PFSK-1 (cell line): ENCODE results near the gene DUSP16.

ENCODE experiments used
- POLR2AphosphoS5 ChIP-seq: IDR thresholded peaks from 2 replicates; pipeline ENCODE4 v1.6.1; 2012; ENCODE audit warnings: low read depth, mild to moderate bottlenecking, control low read depth, low read length, moderate library complexity
- SIN3A ChIP-seq: IDR thresholded peaks from 2 replicates; pipeline ENCODE4 v1.6.1; 2012; ENCODE audit warnings: mild to moderate bottlenecking, low read length, moderate library complexity, borderline replicate concordance; ENCODE audit not compliant: insufficient read depth
- TAF1 ChIP-seq: IDR thresholded peaks from 2 replicates; pipeline ENCODE4 v1.6.1; 2012; ENCODE audit warnings: low read length, control low read depth, borderline replicate concordance; ENCODE audit not compliant: insufficient read depth
- TF ChIP-seq, protein P1 (sequence below), 2 experiments: IDR thresholded peaks; 2 replicates each; pipeline versions ENCODE4 v1.6.1 to v1.8.0; 2011 to 2012; ENCODE audit warnings: low read depth in 2 of 2, low read length in 2 of 2, control low read depth in 1 of 2, inconsistent platforms in 1 of 2, mild to moderate bottlenecking in 1 of 2, moderate library complexity in 1 of 2; ENCODE audit not compliant: insufficient read depth in 1 of 2

GRCh38 chr12:12561371-12562015 lies 1.2 kb downstream of the DUSP16 start:
- TF ChIP-seq POLR2AphosphoS5 = no peak
- 0 out of 2 replicates have a peak, but pooled peaks have one; percentile 35 for TF ChIP-seq TAF1
- TF ChIP-seq, protein P1, sequence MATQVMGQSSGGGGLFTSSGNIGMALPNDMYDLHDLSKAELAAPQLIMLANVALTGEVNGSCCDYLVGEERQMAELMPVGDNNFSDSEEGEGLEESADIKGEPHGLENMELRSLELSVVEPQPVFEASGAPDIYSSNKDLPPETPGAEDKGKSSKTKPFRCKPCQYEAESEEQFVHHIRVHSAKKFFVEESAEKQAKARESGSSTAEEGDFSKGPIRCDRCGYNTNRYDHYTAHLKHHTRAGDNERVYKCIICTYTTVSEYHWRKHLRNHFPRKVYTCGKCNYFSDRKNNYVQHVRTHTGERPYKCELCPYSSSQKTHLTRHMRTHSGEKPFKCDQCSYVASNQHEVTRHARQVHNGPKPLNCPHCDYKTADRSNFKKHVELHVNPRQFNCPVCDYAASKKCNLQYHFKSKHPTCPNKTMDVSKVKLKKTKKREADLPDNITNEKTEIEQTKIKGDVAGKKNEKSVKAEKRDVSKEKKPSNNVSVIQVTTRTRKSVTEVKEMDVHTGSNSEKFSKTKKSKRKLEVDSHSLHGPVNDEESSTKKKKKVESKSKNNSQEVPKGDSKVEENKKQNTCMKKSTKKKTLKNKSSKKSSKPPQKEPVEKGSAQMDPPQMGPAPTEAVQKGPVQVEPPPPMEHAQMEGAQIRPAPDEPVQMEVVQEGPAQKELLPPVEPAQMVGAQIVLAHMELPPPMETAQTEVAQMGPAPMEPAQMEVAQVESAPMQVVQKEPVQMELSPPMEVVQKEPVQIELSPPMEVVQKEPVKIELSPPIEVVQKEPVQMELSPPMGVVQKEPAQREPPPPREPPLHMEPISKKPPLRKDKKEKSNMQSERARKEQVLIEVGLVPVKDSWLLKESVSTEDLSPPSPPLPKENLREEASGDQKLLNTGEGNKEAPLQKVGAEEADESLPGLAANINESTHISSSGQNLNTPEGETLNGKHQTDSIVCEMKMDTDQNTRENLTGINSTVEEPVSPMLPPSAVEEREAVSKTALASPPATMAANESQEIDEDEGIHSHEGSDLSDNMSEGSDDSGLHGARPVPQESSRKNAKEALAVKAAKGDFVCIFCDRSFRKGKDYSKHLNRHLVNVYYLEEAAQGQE (IDR thresholded peaks at IDR 0.05; ENCODE audit: insufficient read depth in 1 of 2, low read depth in 2 of 2, low read length in 2 of 2) = no peak
- TF ChIP-seq SIN3A = no peak
